Stimulated activated CD8-positive, alpha-beta memory T cell treated with anti-CD3 and anti-CD28 coated beads, Interleukin-2, amount 100 ng/mL, for 1 hour (primary cell): ENCODE data around the gene PRKCE.
"Not testable (repeated sequence)": the region's sequence is repeated elsewhere in the genome, so short reads cannot be mapped to it uniquely, and the experiment has no call there.

ENCODE experiments used
- DNase-seq, 2 donors: peaks; one replicate each; pipeline ENCODE4 v3.0.0-alpha.2; 2020; ENCODE audit warnings: low read depth in 2 of 2

PRKCE gene

DNA sequence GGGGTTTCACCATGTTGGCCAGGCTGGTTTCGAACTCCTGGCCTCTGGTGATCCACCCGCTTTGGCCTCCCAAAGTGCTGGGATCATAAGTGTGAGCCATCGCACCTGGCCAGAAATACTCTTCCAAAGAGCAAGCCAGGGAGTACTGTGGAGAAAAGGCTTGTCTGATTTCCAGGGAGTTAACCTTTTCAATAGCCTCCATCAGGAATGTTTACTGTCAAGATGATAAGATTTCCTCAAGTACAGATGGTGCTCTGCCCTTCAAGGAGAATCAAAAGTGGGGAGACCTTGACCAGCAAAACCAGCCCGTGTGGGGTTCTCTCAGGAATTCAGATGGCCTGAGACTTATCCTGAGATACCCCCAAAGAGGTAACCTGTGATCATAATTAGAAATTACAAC lies 237.2 kb downstream of the PRKCE start:
- no peak for DNase-seq

DNA sequence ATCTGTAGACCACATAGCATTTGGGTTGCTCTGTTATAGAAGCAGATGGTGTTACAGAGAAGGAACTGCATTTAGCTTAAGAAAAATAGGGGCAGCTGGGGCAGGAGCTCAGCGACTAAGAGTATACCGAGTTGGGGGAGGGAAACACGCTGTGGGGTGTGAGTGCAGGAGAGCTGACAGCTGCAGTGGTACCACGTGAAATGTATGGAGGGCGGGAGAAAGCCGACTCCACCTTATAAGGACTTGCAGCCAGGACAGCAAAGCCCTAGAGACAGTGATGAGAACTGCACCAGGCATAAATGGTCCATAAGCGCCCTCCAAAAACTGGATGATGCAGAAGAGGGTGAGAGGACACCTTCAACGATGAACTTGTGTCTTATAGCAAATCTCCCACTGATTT lies 237.6 kb downstream of the PRKCE start:
- peak in 1 of 2 donors; percentile 7 for DNase-seq

DNA sequence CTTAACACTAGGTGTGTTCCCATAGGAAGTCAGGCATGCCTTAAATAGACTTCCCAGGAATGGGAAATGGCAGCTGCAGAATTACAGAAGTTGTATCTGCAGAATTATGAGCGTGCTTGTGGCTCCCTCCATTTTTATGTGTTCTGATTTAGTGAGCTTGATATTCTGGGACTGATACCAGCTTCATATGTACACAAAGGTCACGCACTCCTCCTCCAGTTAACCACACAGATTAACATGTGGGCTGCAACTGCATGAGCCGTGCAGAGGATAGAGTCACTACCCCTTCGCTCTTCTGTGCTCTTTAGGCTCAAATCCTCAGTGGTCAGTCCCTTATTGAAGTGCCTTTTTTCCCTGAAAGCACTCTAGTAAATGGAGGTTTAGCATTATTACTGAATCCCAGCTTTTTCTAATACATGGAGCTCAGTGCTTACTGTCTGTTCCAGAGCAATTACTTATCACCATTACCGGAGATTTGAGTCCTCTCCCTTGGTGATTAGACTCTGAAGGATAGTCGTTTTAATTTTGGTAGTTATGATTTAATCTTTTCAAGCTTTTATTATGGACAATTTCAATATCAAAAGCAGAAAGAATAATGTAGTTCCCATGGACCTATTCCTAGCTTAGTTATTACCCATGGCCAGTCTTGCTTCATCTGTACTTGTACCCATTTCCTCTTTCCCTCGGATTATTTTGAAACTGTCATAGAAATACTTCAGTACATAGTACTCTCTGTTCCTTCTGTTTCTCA lies 238.3 kb downstream of the PRKCE start:
- DNase-seq, result no peak

DNA sequence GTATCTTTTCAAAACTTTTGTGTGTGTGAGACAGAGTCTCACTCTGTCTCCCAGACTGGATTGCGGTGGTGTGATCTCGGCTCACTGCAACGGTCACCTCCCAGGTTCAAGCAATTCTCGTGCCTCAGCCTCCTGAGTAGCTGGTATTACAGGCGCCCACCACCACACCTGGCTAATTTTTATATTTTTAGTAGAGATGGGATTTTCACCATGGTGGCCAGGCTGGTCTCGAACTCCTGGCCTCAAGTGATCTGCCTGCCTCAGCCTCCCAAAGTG lies 238.8 kb downstream of the PRKCE start:
- not testable (repeated sequence) for DNase-seq

DNA sequence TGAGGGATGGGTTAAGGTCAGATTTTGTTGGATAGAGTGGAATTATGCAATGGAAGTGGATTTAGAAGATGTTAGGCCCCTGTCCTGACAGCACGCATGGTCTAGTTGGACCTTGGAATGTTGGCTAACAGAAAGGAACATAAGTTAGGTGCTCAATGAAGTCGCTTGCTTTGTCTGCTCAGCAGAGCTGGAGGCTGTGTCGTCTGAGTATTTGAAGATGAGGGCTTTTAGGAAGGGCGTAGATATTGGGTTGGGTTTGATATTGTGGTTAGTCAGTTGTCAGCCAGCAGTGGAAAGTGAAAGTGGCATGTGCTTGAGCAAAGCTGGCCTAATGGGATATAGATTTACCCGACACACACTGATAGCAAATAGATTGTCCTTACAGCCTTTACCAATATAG lies 239.3 kb downstream of the PRKCE start:
- no peak for DNase-seq

GRCh38 chr2:45891719-45892424 lies 240.4 kb downstream of the PRKCE start:
- DNase-seq, result no peak

GRCh38 chr2:45892425-45892745 lies 240.9 kb downstream of the PRKCE start:
- no peak for DNase-seq

GRCh38 chr2:45892757-45893156 lies 241.3 kb downstream of the PRKCE start:
- no peak for DNase-seq

DNA sequence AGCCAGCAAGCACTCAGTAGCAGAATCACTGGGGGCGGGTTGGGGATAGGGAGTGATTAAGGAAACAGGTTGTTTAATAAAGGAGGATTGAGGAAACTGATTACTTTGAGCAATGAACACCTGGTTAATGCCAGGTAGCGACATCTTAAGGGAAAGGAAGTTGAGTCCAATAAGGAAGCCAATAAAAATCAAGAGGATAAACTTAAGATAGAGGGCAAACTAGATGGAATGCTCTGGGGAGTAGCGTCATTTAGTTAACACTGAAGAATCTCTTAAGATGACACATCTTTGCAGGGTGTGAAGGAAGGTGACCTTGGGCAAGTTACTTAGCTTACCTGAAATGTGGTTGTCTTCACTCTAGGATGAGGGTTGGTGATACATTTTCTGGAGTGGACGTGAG lies 242.7 kb downstream of the PRKCE start:
- no peak for DNase-seq

- no peak for DNase-seq
Measured at GRCh38 chr2:45895241-45895861, 243.9 kb downstream of the PRKCE start.

GRCh38 chr2:45896311-45896710 lies 244.8 kb downstream of the PRKCE start:
- no peak for DNase-seq

- no peak for DNase-seq
Measured at GRCh38 chr2:45897842-45898241, 246.4 kb downstream of the PRKCE start.

DNA sequence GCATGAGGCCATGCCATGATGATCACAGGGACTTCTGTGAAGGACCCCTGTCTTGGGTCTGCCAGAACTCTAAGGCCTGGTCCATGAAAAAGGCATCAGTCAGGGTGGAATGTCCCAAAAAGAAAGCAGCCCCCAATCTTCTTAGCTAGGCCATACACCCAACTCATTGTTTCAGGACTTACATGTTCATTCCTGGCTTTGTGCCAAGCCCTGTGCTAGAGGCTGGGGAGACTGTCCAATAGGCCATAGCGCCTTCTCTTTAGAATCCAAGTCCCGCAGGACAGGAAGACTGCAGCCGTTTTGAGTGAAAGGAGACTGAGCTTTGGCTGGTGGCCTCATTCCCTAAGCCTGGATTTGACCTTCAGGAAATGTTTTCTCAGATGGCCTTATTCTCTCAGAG lies 247.3 kb downstream of the PRKCE start:
- no peak for DNase-seq

DNA sequence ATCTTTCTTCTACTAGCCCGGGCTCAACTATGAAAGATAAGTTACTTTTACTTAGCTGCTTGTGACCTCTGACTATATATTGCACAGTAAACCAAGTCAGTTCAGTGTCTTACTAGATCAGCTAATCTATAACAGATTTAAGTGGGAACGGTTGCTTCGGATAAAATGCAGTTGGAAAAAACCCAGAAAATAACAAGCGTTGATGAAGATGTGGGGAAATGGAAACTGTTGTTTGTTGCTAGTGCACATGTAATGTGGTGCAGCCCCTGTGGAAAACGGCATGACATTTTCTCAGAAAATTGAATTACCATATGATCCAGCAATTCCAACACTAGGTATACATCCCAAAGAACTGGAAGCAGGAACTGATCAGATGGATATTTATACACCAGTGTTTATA lies 248.5 kb downstream of the PRKCE start:
- DNase-seq, result no peak

DNA sequence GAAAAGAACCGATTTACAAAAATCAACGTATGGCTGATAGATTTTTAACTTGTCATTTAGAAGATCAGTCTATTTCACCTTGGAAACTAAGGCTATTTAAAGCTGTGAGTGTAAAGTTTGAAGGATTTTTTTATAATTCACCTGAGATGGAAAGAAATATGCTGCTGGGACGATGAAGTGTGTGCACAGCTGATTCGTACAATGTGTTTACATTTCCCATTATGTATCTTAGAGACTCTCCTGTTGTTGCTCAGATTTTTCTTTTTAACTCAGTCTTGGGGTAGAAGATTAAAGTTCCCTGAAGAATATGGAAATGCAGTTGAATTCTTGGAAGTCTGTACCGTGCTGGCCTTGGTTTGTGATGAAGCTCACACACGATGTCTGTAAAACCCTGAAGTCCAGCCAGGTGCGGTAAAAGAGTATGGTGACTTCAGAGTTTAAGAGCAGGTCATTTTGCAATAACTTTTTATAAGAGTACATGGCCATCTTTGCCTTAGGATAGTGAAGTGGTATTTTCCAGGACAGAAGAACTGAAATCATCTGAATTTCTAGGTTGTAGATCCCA lies 250.1 kb downstream of the PRKCE start:
- no peak for DNase-seq

- no peak for DNase-seq
Measured at GRCh38 chr2:45902380-45902779, 250.9 kb downstream of the PRKCE start.

DNA sequence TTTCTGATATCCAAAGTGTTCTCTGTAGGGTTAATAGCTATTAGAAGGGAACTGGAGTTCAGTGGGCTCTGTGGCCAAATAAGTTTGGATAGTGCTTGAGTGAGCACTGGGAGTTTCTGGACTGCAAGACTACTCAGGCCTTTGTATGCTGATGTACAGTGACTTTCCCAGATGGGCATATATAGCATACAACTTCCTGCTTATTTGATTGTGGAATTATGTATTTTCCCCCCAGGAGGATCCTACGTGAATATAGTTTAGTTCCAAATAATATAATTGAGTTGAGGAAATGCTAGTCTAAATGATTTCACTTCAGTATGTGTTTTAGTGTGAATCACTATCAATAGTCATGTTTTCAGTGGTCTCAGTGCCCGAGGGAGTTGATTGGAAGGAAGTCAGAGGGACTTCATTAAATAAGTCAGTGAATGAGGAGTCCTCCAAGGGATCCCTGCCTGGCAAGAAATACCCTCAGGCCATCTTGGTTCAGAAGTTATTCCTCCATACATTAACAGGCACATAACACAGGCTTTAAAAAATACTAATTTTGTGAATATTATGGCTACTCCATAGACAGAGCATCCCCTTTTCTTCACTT lies 251.4 kb downstream of the PRKCE start:
- DNase-seq, result no peak

DNA sequence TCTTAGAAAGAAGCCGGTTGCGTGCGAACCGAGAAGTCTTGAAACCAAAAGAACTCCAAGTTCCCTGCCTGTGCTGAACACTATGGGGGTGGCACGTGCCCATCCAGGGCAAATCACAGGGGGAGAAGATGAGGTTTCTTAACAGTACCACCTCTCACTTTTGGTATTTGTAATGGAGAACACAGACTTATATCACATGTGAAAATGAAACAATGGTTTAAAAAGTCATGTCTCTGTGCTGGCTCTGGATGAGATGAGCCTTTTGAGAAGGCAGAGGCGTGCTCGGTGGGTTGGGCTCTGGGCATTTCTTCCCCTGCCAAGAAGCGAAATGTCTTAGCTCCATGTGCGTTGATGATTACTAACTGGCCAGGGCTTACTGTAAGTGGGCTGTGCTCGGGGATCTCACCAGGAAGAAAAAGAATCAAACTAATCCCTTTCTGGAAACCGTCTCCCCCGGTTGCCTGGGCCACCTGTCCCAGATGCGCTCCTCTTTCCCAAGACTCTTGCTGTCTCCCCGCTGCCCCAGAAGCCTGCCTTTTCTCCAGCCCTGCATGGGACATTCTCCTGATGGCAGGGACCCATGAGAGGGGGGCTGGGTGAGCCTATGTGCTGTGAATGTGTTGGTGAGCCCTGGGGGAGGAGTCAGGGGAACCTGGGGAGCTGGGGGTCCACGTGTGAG lies 252.9 kb downstream of the PRKCE start:
- no peak for DNase-seq

- DNase-seq, result no peak
Measured at GRCh38 chr2:45904946-45905631, 253.6 kb downstream of the PRKCE start.

DNA sequence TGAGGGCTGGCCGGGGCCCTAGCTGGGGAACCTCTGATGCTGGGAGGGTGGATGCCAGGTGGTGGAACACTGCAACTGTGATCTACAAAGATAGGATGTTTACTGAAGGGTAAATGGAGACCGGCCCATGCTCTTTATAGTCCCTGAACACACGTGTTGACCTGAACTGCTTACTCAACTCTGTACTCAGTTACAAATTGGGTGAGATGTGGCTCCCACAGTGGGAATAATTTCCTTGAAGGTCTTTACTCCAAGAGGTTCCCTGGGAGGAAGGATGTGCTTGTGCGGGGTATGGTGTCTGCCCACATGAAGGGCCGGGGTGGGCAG lies 254.1 kb downstream of the PRKCE start:
- no peak for DNase-seq

GRCh38 chr2:45907592-45907991 lies 256.1 kb downstream of the PRKCE start:
- DNase-seq, result no peak
